SHP77 (cell line): Measurements from ENCODE around the gene AGBL3.
"Not testable (repeated sequence)": the region's sequence is repeated elsewhere in the genome, so short reads cannot be mapped to it uniquely, and the experiment has no call there.

Experiments used
- DNase-seq, 2 experiments: peaks; one replicate each; lab custom pipeline; 2025; lab: John Stamatoyannopoulos, UW

Gene AGBL3

GRCh38 chr7:135076882-135077281, 90.6 kb downstream of the AGBL3 start:
- no peak for DNase-seq

DNA sequence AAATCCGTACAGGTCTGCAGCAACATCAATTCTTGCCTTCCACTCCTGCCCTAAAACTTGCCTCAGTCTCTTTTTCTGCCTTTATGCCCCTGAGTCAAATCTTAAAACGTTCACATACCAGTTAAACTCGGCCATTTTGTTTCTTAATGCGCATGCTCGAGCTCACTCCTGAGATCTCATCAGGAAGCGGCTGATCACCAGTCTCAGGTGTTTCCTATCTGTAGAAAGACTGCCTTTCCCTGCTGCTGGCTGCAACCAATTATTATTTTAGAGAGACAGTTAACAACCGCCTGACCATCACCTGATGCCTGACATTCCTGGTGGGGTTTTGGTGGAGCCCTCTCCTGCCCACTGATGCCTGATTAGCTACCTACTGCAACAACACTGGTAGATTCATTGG, 91.3 kb downstream of the AGBL3 start:
- no peak for DNase-seq

GRCh38 chr7:135078051-135078450, 91.7 kb downstream of the AGBL3 start:
- no peak for DNase-seq

DNA sequence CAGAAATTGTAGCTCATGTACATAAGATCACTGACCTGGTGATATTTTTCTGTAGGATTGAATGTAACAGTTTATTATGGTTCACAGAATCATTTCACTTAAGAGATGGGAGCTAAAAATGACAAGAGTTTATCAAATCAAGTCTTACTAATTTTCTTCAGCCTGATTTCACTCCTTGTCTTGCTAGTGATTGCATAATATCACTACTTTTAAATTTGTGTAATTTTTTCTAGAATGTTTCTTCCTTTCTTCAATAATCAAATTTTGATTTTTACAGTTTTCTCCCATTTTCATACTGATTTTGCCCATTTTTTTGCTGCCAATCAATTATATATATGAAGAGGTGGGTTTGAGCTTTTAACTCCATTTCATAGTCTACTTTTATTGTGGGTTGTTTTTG, 92.8 kb downstream of the AGBL3 start:
- DNase-seq, result no peak

GRCh38 chr7:135083005-135083404, 96.7 kb downstream of the AGBL3 start:
- no peak for DNase-seq

DNA sequence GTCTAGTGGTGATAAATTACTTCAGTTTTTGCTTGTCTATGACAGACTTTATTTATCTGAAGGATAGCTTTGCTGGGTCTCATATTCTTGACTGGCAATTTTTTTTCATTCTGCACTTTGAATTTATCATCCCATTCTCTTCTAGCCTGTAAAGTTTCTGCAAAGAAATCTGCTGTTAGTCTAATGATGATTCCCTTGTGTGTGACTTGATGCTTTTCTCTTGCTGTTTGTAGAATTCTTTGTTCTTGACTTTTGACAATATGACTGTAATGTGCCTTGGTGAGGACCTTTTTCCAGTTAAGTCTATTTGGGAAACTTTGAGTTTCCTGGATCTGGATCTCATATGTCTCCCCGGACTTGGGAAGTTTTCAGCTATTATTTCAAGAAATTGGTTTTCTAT, 102.3 kb downstream of the AGBL3 start:
- no peak for DNase-seq

GRCh38 chr7:135091717-135092116, 105.4 kb downstream of the AGBL3 start:
- no peak for DNase-seq

- DNase-seq, result no peak
These were observed 108.3 kb downstream of the AGBL3 start for GRCh38 chr7:135094472-135095237.

DNA sequence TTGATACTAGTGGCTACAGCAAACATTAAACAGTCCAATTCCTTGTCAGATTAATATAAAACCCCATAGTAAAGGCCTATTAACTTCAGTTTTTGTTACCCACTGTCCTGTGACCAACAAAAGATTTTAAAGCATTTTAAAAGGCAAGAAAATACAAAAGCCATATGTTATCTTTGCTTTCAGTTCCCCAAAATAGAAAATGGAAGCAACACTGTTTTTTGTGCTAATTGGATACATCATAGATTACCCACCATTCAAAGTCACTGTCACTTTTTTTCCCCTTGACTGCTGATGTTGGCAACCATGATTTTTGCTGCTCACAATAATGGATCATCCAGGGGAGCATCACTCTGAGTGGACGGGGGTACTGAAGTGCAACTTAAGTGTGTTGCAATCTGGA, 109.1 kb downstream of the AGBL3 start:
- DNase-seq, result no peak

GRCh38 chr7:135098391-135098790, 112.1 kb downstream of the AGBL3 start:
- DNase-seq, result no peak

GRCh38 chr7:135100856-135101255, 114.5 kb downstream of the AGBL3 start:
- DNase-seq, result no peak

DNA sequence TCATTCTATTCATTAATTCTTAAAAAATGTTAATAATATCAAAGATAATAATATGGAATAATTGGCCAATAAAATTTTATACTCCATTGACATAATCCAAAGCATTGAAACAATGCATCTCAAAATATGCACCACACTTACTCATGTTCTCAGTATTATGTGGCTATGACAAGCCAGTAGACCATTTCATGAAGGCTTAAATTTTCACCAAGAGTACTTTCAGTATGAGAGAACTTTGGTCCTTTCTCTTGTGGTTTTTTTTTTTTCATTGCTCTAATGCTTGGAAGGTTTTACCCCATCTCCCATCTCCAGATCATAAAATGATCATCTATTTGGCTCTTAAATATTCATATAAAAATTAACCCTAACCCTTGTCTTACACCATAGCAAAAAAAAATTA, 116.1 kb downstream of the AGBL3 start:
- DNase-seq, result no peak

- DNase-seq, result no peak
These were observed 123.3 kb downstream of the AGBL3 start for GRCh38 chr7:135109562-135109961.

GRCh38 chr7:135109976-135110375, 123.7 kb downstream of the AGBL3 start:
- DNase-seq, result no peak

- DNase-seq, result no peak
These were observed 125.1 kb downstream of the AGBL3 start for GRCh38 chr7:135111379-135111778.

GRCh38 chr7:135114622-135115021, 128.3 kb downstream of the AGBL3 start:
- DNase-seq, result no peak

DNA sequence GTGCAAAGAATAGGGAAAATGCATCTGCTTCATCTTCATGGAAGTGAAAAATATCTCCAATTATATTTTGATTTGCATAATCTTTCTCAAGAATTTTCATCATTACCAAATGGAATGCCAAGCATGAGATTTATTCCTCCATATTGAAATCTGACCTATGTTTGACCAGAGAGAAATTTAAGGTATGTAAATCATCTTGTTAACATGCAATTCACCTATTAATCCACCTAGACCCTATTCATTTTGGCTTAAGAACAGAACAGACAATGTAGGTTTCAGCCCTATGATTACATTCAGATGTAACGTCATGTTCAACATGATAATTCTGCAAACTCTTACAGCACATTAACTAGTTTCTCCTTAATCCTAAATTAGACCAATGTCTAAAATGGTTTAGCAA, 130.8 kb downstream of the AGBL3 start:
- DNase-seq, result no peak

DNA sequence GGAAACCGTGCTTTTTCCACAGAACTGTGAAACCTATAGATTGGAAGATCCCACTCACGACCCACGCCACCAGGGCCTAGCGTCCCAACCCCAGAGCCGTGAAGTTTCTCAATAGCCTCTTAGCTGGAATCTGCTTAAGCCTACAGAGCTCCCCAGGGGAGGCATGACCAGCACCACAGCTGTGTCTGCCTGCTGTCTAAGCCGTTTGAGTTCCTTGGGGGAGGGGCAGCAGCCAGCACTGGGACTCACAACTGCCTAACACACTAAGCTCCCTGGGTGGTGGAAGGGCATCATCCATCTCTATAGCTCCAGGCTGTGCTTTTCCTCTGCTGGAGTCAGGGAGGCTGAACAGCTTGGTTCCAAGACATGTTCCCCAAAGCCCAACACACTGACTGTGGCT, 135.6 kb downstream of the AGBL3 start:
- no peak for DNase-seq

- DNase-seq, result not testable (repeated sequence)
These were observed 138.3 kb downstream of the AGBL3 start for GRCh38 chr7:135124631-135125030.

GRCh38 chr7:135128931-135129330, 142.6 kb downstream of the AGBL3 start:
- no peak for DNase-seq

DNA sequence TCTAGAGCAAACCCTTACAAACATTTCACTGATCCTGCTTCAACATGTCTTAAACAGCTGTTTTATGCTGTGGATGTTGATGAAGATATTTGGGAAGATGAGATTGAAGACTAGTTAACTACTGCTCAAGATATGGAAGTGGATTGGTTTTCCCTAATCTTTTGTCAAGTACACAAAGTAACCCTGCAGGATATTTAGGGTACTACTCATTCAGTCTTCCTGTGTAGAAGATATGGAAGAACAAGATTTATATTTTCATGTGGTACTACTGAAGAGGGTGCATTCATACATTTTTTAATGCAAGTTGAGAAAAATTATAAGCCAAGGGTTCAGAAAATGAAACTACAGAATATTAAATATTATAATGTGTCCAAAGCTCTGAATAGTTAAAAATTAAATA, 143.3 kb downstream of the AGBL3 start:
- DNase-seq, result no peak

DNA sequence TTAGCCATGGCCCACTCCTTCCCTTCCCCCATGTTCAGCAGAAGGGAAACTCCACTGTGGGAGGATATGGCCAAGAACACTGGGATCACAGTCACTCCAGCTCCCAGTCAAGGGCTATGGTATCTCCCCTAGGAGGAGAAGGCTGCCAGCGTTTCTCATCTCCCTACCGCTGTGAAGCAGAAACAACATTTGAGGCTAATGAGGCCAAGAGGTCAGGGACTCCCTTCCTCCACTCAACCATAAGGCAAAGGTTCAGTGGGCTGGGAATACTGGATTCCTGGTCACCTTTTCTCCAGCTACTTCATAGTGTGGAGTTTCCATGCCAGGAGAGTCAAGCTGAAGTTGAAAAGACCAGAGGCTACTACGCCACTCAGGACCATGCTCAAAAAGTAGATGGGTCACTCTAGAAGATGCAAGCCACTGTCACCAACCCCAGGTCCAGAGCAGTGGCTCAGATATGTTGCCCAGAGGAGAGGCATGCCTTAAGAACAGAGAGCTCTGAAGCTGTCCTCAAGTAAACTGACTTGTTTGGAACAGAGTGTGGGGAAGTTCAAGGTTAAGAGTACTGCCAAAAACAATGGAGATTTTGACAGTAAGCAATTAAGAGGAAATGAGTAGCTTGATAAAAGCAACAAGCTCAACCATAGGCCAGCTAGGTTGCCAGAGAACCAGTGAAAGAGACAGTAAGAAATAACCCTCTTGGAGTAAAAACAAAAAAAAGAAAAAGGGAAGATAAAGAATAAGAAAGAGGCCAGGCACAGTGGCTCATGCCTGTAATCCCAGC, 157.8 kb downstream of the AGBL3 start:
- no peak for DNase-seq

- DNase-seq, result no peak
These were observed 161.1 kb downstream of the AGBL3 start for GRCh38 chr7:135147341-135147898.
